ENCODE data around the gene CDC42.

DNA sequence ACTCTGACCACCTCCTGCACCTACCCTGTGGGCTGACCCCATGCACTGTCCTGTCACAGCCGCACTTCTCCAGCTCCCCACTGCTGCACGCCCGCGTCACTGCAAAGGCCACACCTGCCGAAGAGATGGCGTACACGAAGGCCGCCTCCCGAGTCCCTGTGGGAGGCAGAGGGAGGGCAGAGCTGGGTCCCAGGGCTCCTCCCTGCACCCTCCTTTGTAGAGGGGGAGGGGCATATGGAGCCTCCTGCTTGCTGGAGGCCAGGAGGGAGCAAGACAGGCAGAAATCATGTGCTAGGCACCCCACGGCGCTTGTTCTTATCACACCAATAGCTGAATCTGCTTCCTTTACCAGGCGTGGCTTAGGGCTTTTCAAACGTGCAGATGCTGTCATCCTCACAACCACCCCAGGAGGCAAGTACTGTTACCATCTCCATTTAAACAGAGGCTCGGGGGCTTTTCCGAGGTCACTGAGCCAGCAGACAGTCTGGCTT is 69.0 kb downstream of the CDC42 start:
- TF ChIP-seq, protein P1, sequence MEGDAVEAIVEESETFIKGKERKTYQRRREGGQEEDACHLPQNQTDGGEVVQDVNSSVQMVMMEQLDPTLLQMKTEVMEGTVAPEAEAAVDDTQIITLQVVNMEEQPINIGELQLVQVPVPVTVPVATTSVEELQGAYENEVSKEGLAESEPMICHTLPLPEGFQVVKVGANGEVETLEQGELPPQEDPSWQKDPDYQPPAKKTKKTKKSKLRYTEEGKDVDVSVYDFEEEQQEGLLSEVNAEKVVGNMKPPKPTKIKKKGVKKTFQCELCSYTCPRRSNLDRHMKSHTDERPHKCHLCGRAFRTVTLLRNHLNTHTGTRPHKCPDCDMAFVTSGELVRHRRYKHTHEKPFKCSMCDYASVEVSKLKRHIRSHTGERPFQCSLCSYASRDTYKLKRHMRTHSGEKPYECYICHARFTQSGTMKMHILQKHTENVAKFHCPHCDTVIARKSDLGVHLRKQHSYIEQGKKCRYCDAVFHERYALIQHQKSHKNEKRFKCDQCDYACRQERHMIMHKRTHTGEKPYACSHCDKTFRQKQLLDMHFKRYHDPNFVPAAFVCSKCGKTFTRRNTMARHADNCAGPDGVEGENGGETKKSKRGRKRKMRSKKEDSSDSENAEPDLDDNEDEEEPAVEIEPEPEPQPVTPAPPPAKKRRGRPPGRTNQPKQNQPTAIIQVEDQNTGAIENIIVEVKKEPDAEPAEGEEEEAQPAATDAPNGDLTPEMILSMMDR (IDR thresholded peaks at IDR 0.05; ENCODE audit: poor library complexity, severe bottlenecking): no peak
- TF ChIP-seq POLR2AphosphoS5 (IDR thresholded peaks at IDR 0.05) (no peak), TAF1 (IDR thresholded peaks at IDR 0.05; ENCODE audit: low read depth) (no peak), EZH2 (IDR thresholded peaks at IDR 0.05; ENCODE audit: borderline replicate concordance, insufficient read depth, low read length, poor library complexity, severe bottlenecking) (no peak)

Data from neural cell (in vitro differentiated cells).